ENCODE data around the gene NMT2.

The NMT2 gene

GRCh38 chr10:15182540-15183207 is 14.2 kb upstream of the NMT2 start:
- no peak for DNase-seq (ENCODE audit: low read depth, low spot score)
- no peak overlapping the region for H3K27ac ChIP-seq

DNA sequence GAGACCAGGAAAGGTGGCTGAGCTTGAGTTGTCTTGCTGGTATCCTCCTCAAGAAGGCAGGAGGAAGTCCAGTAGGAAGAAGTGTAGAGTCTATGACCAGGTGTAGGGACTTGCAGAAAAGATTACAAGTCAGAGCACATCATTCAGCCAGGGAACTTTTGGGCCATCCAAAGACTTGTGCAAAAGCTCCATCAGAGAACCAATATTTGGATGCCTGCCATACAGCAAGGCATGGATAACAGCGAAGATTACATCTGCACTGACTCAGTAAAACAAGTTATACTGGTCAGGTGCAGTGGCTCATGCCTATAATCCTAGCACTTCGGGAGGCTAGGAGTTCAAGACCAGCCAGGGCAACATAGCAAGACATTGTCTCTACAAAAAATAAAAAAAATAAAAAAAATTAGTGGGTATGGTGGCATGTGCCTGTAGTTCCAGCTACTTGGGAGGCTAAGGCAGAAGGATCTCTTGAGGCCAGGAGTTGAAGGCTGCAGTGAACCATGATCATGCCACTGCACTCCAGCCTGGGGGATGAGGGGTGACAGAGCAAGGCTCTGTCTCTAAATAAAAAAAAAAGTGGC is 13.2 kb upstream of the NMT2 start:
- peak; percentile 55 for DNase-seq (ENCODE audit: low read depth, low spot score)
- no peak overlapping the region for H3K27ac ChIP-seq

DNA sequence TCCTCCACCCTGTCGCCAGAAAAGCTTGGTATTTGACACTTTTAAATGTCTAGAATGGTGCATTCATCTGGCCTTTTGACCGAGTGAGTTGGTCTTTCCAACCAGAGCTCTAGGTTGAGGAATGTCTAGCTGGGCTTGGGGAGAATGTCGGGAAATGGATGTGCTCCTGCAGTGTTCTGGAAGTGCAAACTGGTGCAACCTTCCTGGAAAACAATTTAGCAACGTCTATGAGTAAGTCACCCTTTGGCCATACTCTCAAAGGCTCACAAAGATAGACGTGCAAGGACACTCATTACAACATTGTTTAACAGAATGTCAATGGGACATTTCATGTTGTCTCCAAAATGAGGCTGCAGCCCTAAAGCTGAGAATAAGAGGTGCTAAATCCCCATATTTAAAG is 12.2 kb upstream of the NMT2 start:
- no peak for DNase-seq (ENCODE audit: low read depth, low spot score)
- no peak overlapping the region for H3K27ac ChIP-seq

DNA sequence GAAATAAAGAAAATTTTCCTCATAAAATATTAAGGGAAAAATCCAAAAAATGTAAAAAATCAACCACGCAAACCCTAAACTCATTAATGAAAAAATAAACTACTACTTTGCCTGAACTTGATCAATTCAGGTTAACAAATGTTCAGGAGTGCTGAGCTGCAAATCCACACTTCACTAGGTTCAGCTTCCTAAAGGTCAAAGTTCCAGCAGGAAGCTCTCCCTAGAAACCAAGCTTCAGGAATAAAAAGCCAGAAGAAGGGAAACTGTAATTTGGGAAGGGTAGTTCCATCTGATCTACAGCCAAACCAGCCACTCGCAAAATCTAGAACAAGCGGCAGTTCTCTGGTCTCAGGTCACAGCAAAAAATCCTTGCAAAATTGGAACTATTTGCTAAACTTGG is 7.8 kb upstream of the NMT2 start:
- no peak overlapping the region for H3K27ac ChIP-seq
- DNase-seq (ENCODE audit: low read depth, low spot score), result no peak

DNA sequence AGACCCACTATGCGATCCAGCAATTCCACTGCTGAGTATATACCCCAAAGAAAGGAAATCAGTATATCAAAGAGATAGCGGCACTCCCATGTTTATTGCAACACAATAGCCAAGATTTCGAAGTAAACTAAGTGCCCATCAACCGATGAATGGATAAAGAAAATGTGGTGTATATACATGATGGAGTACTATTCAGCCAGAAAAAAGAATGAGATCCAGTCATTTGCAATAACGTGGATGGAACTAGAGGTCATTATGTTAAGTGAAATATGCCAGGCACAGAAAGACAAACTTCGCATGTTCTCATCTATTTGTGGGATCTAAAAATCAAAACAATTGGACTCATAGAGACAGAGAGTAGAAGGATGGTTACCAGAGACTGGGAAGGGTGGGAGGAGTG is 7.1 kb upstream of the NMT2 start:
- no peak overlapping the region for H3K27ac ChIP-seq
- no peak for DNase-seq (ENCODE audit: low read depth, low spot score)

DNA sequence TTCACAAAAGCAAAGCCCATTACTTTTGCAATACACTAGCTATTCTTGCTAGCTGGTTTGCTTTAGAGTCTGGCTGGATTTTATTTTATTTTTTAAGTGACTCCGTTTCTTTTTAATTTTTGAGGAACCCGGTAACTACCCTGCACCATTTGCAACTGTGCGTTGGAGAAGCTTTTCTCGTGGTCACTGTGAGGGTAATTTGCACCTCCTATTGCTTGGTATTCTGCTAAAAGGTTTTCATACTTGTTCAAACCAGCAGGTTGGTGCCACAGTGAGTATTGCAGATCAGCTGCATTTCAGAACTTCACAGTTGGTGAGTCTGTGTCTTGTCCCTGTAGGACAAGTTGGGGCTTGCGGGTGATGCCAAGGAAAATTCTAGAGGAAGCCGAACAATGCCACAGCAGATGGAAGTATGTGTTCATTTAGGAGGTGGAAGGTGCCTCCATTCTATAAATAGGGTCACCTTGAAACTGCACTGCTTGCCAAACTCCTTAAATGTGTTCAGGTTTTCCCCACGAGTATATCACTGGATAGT is 3.9 kb upstream of the NMT2 start:
- H3K27ac ChIP-seq, result peak overlapping the region; percentile 25
- peak; percentile 50 for DNase-seq (ENCODE audit: low read depth, low spot score)

GRCh38 chr10:15169555-15170401 is 1.3 kb upstream of the NMT2 start:
- no peak overlapping the region for H3K27ac ChIP-seq
- DNase-seq (ENCODE audit: low read depth, low spot score), result no peak

DNA sequence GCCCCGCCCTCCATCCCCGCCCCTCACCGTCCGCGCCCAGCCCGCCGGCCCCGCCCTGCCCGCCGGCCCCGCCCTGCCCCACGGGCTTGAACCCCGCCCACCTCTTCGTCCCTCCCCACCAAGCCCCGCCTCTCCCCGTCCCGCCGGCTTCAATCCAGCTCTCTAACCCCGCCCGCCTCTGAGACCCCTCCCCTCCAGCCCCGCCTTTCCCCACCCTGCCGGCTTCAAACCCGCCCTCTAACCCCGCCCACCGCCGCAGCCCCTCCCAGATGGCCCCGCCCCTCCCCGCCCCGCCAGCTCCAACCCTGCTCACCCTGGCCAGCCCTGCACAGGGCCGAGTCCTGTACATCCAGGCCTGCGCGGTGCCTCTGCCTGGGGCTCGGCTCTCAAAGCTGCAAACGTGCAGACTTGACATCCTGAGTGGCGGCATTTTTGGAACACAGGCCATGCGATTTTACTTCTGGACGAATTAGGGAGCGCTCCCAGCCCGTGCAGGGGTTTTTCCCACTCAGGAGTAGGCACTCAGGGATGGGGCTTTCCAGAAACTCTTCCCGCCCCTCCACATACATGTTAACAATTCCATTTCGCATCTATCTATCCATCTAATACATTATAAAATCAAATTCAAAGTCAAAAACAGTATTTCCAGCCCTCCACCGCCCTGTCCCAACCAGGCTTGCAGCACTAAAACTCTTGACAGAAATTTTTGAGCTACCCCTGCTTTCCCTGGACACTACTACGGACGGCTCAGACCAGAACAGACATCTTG is 477 bp upstream of the NMT2 start:
- DNase-seq (ENCODE audit: low read depth, low spot score), result peak; percentile 62
- no peak overlapping the region for H3K27ac ChIP-seq

DNA sequence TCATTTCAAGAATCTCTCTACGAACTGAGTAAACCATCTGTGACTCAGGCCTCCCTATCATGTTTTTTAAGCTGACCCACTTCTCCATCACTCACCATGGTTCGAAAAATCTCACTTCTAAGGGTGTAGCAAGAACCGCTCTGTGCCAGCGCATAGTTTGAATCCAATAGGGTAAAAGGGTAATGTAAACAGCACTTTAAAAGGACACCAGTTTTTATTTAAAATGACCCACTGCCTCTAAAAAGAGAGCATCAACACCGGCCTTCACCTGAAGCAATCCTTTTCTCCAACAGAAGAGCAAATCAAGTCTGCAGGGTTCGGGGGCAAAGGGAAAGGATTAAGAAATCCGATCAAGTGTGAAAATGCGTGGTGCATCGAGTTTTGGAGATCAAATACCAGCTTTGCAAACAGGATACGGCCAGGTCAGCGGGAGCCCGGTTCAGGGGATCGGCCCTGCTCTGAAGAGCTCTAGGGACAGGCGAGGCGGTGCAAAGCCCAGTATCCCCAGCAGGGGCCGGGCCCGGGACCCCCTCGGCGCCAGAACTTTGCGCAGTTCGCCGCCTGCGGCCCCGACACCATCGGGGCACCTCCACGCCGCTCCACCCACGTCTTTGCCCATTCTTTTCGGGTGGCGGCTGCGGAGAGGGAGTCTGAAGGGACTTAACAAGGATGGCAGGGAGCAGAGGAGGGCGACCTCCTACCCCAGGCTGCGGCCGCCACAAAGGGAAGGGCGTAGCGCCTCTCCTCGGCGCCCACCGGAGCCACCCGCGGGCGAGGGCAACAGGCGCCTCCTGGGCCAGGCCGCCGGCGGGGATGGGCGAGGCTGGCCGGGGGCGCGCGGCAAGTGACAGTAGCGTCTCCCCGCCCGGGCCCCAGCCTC is 842 bp downstream of the NMT2 start:
- peak; percentile 10 for DNase-seq (ENCODE audit: low read depth, low spot score)
- peak overlapping the region; percentile 50 for H3K27ac ChIP-seq

GRCh38 chr10:15166325-15166724 is 2.2 kb downstream of the NMT2 start:
- no peak overlapping the region for H3K27ac ChIP-seq
- no peak for DNase-seq (ENCODE audit: low read depth, low spot score)

GRCh38 chr10:15163253-15163828 is 5.2 kb downstream of the NMT2 start:
- no peak for DNase-seq (ENCODE audit: low read depth, low spot score)
- H3K27ac ChIP-seq, result no peak overlapping the region

- no peak for DNase-seq (ENCODE audit: low read depth, low spot score)
- H3K27ac ChIP-seq, result no peak overlapping the region
Observed at GRCh38 chr10:15158972-15159371, 9.5 kb downstream of the NMT2 start.

DNA sequence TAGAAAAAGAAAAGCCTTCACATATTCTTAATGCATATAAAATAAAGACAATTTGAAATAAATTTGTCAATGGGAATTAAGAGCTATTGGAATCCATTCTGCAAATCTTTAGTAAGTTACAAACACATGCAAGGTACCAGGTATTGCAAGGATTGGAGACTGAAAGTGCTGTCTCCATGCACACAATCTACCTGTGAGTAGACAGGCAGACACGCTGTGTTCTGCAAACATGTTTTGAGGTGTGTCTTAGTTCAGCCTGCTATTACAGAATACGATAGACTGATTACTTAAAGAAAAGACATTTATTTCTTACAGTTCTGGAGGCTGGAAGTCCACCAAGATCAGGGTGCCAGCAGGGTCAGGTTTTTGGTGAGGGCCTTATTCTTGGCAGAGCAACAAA is 10.0 kb downstream of the NMT2 start:
- H3K27ac ChIP-seq, result no peak overlapping the region
- no peak for DNase-seq (ENCODE audit: low read depth, low spot score)

- DNase-seq (ENCODE audit: low read depth, low spot score), result no peak
- H3K27ac ChIP-seq, result no peak overlapping the region
Observed at GRCh38 chr10:15155978-15156656, 12.4 kb downstream of the NMT2 start.

- no peak for DNase-seq (ENCODE audit: low read depth, low spot score)
- H3K27ac ChIP-seq, result no peak overlapping the region
Observed at GRCh38 chr10:15152556-15152955, 15.9 kb downstream of the NMT2 start.

- no peak for DNase-seq (ENCODE audit: low read depth, low spot score)
- H3K27ac ChIP-seq, result no peak overlapping the region
Observed at GRCh38 chr10:15150563-15150962, 17.9 kb downstream of the NMT2 start.

DNA sequence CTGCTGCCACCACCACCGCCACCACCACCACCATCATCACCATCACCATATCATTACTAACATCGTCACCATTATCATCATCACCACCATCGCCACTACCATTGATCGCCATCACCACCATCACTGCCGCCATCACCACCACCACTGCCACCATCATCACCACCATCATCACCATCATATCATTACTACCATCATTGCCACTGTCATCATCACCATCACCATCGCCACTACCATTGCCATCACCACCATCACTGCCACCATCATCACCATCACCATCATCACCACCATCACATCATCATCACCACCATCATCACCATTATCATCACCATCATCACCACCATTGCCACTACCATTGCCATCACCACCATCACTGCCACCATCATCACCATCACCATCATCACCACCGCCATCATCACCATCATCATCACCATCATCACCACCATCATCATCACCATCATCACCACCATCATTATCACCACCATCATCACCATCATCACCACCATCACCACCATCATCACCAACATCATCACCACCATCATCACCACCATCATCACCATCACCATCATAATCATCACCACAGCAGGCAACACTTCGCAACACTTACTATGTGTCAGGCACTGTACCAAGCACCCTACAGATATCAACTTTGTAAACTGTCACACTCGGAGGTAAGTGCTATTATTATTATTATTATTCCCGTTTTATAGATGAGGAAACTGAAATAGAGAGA is 19.3 kb downstream of the NMT2 start:
- no peak overlapping the region for H3K27ac ChIP-seq
- DNase-seq (ENCODE audit: low read depth, low spot score), result no peak

Data from epithelial cell of prostate (primary cell).